K562 (cell line): ENCODE results near the gene USH1G. TPM values are rescaled to one million over a fixed set of nuclear protein-coding genes. Genes with fewer than 3 reads are reported as not detected.

Experiments
- ADNP ChIP-seq: fragments of 200-800 bp; sonication (Bioruptor generic); IDR thresholded peaks from 2 replicates; pipeline ENCODE4 v1.6.1; 2016; ENCODE audit warnings: missing genetic modification characterization, missing compliant biosample characterization
- CEBPB ChIP-seq: fragments of 450-650 bp; IDR thresholded peaks from 2 replicates; pipeline ENCODE4 v1.6.1; 2016; ENCODE audit warnings: missing genetic modification characterization, missing compliant biosample characterization
- CEBPG ChIP-seq, 3 experiments: fragments of 200-800 bp in 1 of 3; sonication (Bioruptor generic) in 1 of 3; sonication (generic) in 1 of 3; formaldehyde crosslinking in 1 of 3; IDR thresholded peaks in 2 of 3; conservative IDR thresholded peaks in 1 of 3; 2 replicates each; pipeline versions ENCODE4 v1.6.1 to v1.8.0; 2016 to 2022; ENCODE audit warnings: missing compliant biosample characterization in 2 of 3, missing genetic modification characterization in 2 of 3, mild to moderate bottlenecking in 1 of 3, missing genetic modification reagents in 1 of 3
- DIDO1 ChIP-seq: fragments of 450-650 bp; IDR thresholded peaks from 2 replicates; pipeline ENCODE4 v1.6.1; 2016; ENCODE audit warnings: low read depth, missing biosample characterization, missing genetic modification characterization
- ILK ChIP-seq: fragments of 450-650 bp; IDR thresholded peaks from 2 replicates; pipeline ENCODE4 v1.6.1; 2016; ENCODE audit warnings: missing genetic modification characterization, low read depth, mild to moderate bottlenecking, missing compliant biosample characterization, moderate library complexity, borderline replicate concordance
- SREBF1 ChIP-seq: fragments of 150-350 bp; IDR thresholded peaks from 2 replicates; pipeline ENCODE4 v1.6.1; 2014; ENCODE audit warnings: antibody characterized with exemption, low read depth, low read length, borderline replicate concordance
- TCF3 ChIP-seq: sonication (generic); formaldehyde crosslinking; IDR thresholded peaks from 2 replicates; pipeline ENCODE4 v1.4.0; 2020; ENCODE audit warnings: mild to moderate bottlenecking, missing genetic modification reagents
- TSC22D4 ChIP-seq: fragments of 450-650 bp; IDR thresholded peaks from 2 replicates; pipeline ENCODE4 v1.6.1; 2016; ENCODE audit warnings: missing genetic modification characterization, missing biosample characterization, control low read depth
- ZNF143 ChIP-seq: sonication (generic); formaldehyde crosslinking; IDR thresholded peaks from 2 replicates; pipeline ENCODE4 v1.9.0; 2022; ENCODE audit warnings: mild to moderate bottlenecking, missing genetic modification reagents
- ZNF316 ChIP-seq: fragments of 450-650 bp; IDR thresholded peaks from 2 replicates; pipeline ENCODE4 v1.6.1; 2016
- ZNF699 ChIP-seq: fragments of 250-450 bp; sonication (Bioruptor Pico); IDR thresholded peaks from 2 replicates; pipeline ENCODE4 v1.8.0; 2021; ENCODE audit warnings: mild to moderate bottlenecking, moderate library complexity; ENCODE audit not compliant: insufficient replicate concordance
- ZNF785 ChIP-seq: fragments of 250-450 bp; sonication (Bioruptor Pico); IDR thresholded peaks from 2 replicates; pipeline ENCODE4 v1.4.0; 2020; ENCODE audit warnings: mild to moderate bottlenecking
- polyA plus RNA-seq, 8 experiments: library from polyadenylated mRNA; depleted of rRNA in 4 of 8; stranded (reverse) in 5 of 8; unstranded in 3 of 8; fragments of >200 nt; fragmentation: Nextera tagmentation in 2 of 8; fragmentation: Illumina TruSeq in 1 of 8; extraction: Ambion mirVana in 2 of 8; extraction: Trizol in 1 of 8; gene quantifications; 2 replicates each; pipeline versions ENCODE4 v1.2.1 to v1.2.3, GENCODE V29; 2011 to 2014; ENCODE audit warnings: inconsistent platforms in 1 of 8, missing spikeins in 1 of 8
- total RNA-seq, 7 experiments: library from RNA; depleted of rRNA in 6 of 7; stranded (reverse); fragments of >200 nt in 6 of 7; fragmentation: Illumina TruSeq in 2 of 7; extraction: Trizol in 2 of 7; gene quantifications; 2 replicates each; pipeline versions ENCODE4 v1.2.1 to v1.2.3, GENCODE V29; 2011 to 2021; ENCODE audit warnings: low replicate concordance in 1 of 7
- TF ChIP-seq, protein P1 (sequence below): sonication (generic); formaldehyde crosslinking; IDR thresholded peaks from 2 replicates; pipeline ENCODE4 v1.8.1; 2022; ENCODE audit warnings: missing genetic modification reagents
- TF ChIP-seq, protein P2 (sequence below), 2 experiments: fragments of 450-650 bp in 1 of 2; sonication (generic) in 1 of 2; formaldehyde crosslinking; conservative IDR thresholded peaks; 2 replicates each; pipeline versions ENCODE4 v1.4.0 to v1.8.1; 2020 to 2022; ENCODE audit warnings: mild to moderate bottlenecking in 1 of 2, missing genetic modification reagents in 1 of 2
- TF ChIP-seq, protein P3 (sequence below): sonication (generic); IDR thresholded peaks from 2 replicates; pipeline ENCODE4 v1.6.1; 2016
- TF ChIP-seq, protein P4 (sequence below): fragments of 450-650 bp; IDR thresholded peaks from 2 replicates; pipeline ENCODE4 v1.6.1; 2016; ENCODE audit warnings: low read depth, mild to moderate bottlenecking, moderate library complexity
- TF ChIP-seq, protein P5 (sequence below), 3 experiments: fragments of 200-800 bp in 1 of 3; fragments of 250-450 bp in 1 of 3; fragments of 450-650 bp in 1 of 3; sonication (Bioruptor Pico) in 1 of 3; sonication (Bioruptor generic) in 1 of 3; formaldehyde crosslinking in 1 of 3; IDR thresholded peaks; 2 replicates each; pipeline versions ENCODE4 v1.6.1 to v1.8.0; 2016 to 2022; ENCODE audit warnings: mild to moderate bottlenecking in 2 of 3, missing genetic modification characterization in 2 of 3, missing compliant biosample characterization in 1 of 3, moderate library complexity in 1 of 3

The USH1G gene
- total and polyA plus RNA-seq, 9 of the 15 experiments (the other 6 are each of a cell fraction or from before 2014, with no cell fraction given), result 0.22 to 1.00 (median 0.64) TPM; not detected in 2

DNA sequence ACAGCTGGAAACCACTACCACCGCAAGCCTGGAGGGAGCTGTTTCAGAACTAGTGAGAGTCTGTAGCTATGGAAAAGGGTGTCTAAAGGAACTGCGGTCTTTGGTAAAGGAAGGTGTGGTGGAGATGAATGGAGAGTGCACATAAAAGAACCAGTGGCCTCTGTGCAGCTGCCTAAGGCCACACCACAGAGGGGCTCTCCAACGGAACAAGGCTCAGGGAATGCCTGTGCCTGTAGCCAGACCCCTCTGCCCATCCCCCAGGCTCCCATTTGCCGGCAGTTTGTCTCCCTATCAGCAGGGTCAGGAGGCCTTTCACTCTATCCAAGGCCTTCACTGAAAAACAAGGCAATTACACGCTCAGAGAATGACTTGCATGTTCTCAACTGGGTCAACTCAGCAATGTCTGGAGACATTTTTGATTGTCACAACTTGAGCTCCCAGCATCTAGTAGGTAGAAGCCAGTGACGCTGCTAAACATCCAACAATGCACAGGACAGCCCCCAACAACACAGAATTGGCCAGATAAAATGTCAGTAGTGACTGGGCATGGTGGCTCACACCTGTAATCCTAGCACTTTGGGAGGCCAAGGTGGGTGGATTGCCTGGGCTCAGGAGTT is 47.0 kb downstream of the USH1G start (continued):
- no peak for TF ChIP-seq SREBF1
- TF ChIP-seq, protein P1, sequence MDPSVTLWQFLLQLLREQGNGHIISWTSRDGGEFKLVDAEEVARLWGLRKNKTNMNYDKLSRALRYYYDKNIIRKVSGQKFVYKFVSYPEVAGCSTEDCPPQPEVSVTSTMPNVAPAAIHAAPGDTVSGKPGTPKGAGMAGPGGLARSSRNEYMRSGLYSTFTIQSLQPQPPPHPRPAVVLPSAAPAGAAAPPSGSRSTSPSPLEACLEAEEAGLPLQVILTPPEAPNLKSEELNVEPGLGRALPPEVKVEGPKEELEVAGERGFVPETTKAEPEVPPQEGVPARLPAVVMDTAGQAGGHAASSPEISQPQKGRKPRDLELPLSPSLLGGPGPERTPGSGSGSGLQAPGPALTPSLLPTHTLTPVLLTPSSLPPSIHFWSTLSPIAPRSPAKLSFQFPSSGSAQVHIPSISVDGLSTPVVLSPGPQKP (CRISPR knock-in tag), result no peak
- TF ChIP-seq ZNF785 (CRISPR knock-in tag), result no peak
- TF ChIP-seq, protein P2, sequence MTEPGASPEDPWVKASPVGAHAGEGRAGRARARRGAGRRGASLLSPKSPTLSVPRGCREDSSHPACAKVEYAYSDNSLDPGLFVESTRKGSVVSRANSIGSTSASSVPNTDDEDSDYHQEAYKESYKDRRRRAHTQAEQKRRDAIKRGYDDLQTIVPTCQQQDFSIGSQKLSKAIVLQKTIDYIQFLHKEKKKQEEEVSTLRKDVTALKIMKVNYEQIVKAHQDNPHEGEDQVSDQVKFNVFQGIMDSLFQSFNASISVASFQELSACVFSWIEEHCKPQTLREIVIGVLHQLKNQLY (CRISPR knock-in tag; conservative IDR thresholded peaks at IDR 0.05), result no peak
- TF ChIP-seq, protein P3, sequence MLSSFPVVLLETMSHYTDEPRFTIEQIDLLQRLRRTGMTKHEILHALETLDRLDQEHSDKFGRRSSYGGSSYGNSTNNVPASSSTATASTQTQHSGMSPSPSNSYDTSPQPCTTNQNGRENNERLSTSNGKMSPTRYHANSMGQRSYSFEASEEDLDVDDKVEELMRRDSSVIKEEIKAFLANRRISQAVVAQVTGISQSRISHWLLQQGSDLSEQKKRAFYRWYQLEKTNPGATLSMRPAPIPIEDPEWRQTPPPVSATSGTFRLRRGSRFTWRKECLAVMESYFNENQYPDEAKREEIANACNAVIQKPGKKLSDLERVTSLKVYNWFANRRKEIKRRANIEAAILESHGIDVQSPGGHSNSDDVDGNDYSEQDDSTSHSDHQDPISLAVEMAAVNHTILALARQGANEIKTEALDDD, result 0 out of 2 replicates have a peak, but pooled peaks have one; percentile 24
- no peak for TF ChIP-seq ILK (tag)
- no peak for TF ChIP-seq ADNP
- TF ChIP-seq TSC22D4 (tag), result no peak
- TF ChIP-seq ZNF316, result peak; percentile 98
- peak; percentile 60 for TF ChIP-seq TCF3 (CRISPR knock-in tag)
- no peak for TF ChIP-seq CEBPB (tag)
- no peak for TF ChIP-seq ZNF143 (CRISPR knock-in tag)
- peak; percentile 6; the same call in 1 of the 2 replicates for TF ChIP-seq DIDO1 (tag)
- TF ChIP-seq, protein P4, sequence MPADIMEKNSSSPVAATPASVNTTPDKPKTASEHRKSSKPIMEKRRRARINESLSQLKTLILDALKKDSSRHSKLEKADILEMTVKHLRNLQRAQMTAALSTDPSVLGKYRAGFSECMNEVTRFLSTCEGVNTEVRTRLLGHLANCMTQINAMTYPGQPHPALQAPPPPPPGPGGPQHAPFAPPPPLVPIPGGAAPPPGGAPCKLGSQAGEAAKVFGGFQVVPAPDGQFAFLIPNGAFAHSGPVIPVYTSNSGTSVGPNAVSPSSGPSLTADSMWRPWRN, result no peak
- TF ChIP-seq, protein P5, sequence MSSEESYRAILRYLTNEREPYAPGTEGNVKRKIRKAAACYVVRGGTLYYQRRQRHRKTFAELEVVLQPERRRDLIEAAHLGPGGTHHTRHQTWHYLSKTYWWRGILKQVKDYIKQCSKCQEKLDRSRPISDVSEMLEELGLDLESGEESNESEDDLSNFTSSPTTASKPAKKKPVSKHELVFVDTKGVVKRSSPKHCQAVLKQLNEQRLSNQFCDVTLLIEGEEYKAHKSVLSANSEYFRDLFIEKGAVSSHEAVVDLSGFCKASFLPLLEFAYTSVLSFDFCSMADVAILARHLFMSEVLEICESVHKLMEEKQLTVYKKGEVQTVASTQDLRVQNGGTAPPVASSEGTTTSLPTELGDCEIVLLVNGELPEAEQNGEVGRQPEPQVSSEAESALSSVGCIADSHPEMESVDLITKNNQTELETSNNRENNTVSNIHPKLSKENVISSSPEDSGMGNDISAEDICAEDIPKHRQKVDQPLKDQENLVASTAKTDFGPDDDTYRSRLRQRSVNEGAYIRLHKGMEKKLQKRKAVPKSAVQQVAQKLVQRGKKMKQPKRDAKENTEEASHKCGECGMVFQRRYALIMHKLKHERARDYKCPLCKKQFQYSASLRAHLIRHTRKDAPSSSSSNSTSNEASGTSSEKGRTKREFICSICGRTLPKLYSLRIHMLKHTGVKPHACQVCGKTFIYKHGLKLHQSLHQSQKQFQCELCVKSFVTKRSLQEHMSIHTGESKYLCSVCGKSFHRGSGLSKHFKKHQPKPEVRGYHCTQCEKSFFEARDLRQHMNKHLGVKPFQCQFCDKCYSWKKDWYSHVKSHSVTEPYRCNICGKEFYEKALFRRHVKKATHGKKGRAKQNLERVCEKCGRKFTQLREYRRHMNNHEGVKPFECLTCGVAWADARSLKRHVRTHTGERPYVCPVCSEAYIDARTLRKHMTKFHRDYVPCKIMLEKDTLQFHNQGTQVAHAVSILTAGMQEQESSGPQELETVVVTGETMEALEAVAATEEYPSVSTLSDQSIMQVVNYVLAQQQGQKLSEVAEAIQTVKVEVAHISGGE (CRISPR knock-in tag; IDR thresholded peaks at IDR 0.05), result no peak; a peak in 1 of 6 replicates
- 0 out of 2 replicates have a peak, but pooled peaks have one; percentile 13 for TF ChIP-seq CEBPG (CRISPR knock-in tag; IDR thresholded peaks at IDR 0.05)
- TF ChIP-seq CEBPG (tag; conservative IDR thresholded peaks at IDR 0.05 in 1 of 2, IDR thresholded peaks at IDR 0.05 in 1 of 2), result no peak
- no peak for TF ChIP-seq ZNF699 (CRISPR knock-in tag)
